Activated CD4-positive, alpha-beta T cell treated with anti-CD3 and anti-CD28 coated beads, Interleukin-2, amount 10 ng/mL, durations not matched to agents 7 days and 5 days (primary cell): Measurements from ENCODE around the gene BICD2. TPM values are rescaled to one million over a fixed set of nuclear protein-coding genes. Genes with fewer than 3 reads are reported as not detected.

ENCODE experiments used
- CTCF ChIA-PET: fragments of 350-600 bp; sonication (Branson Sonifier 250); formaldehyde crosslinking; loops from one replicate; lab custom pipeline; 2021; ENCODE audit warnings: antibody characterized with exemption; lab: Charles Lee
- POLR2A ChIA-PET: fragments of 350-600 bp; sonication (Branson Sonifier 250); formaldehyde crosslinking; loops from one replicate; lab custom pipeline; 2021; ENCODE audit warnings: antibody characterized with exemption; lab: Charles Lee
- DNase-seq: peaks from one replicate; pipeline ENCODE4 v3.0.0-alpha.2; 2020
- H3K27ac Mint-ChIP-seq: one replicate; pipeline ENCODE4 v1.8.0; 2021; ENCODE audit warnings: mild to moderate bottlenecking, moderate library complexity, mixed read lengths
- H3K27me3 Mint-ChIP-seq: one replicate; pipeline ENCODE4 v1.8.0; 2021; ENCODE audit warnings: mixed read lengths
- H3K36me3 Mint-ChIP-seq: one replicate; pipeline ENCODE4 v1.8.0; 2021; ENCODE audit warnings: low read depth, mixed read lengths
- H3K4me1 Mint-ChIP-seq: one replicate; pipeline ENCODE4 v1.8.0; 2021; ENCODE audit warnings: mixed read lengths
- H3K4me3 Mint-ChIP-seq: one replicate; pipeline ENCODE4 v1.8.0; 2021; ENCODE audit warnings: mild to moderate bottlenecking, moderate library complexity, mixed read lengths
- H3K9me3 Mint-ChIP-seq: one replicate; pipeline ENCODE4 v1.8.0; 2021; ENCODE audit warnings: mixed read lengths
- total RNA-seq, 2 experiments: library from RNA; stranded (reverse); gene quantifications; one replicate each; pipeline ENCODE4 v1.2.3, GENCODE V29; 2021

BICD2 gene
- total RNA-seq, 2 experiments from 2014 or later, result 29.5 to 31.1 TPM

DNA sequence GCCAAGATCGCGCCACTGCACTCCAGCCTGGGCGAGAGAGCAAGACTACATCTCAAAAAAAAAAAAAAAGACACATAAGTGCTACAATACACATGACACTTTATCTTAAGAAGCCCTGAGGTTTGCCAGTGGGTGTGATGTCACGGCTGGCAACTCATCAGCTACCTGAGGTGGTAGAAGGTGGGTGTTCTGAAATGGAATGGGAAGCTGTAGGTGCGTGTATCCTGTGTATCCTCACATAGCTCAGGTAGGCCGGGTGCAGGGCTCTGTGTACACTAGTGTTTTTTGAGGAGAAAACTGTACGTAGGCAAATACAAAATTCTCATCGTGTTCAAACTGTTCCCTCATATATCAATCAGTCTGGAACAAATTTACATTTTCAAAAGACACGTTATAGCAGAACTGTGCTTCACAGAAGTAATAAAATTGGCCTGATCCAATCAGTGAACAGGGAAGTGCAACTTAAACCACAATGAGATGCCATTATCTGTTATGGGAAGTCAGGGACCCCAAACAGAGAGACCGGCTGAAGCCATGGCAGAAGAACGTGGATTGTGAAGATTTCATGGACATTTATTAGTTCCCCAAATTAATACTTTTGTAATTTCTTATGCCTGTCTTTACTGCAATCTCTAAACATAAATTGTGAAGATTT lies 10.4 kb downstream of the BICD2 start:
- H3K36me3 Mint-ChIP-seq, result peaks cover 30% of the 10 kb centered on the region
- no peak for DNase-seq
- peaks cover 33% of the 10 kb centered on the region for H3K4me1 Mint-ChIP-seq
- H3K27me3 Mint-ChIP-seq, result no peaks in the 10 kb centered on the region
- CTCF ChIA-PET, result interaction anchor here (0.6 kb wide), 1 partner anchor 283 kb away, joined by 4 read pairs; no protein-coding TSS in a partner anchor
- peaks cover 9% of the 10 kb centered on the region for H3K9me3 Mint-ChIP-seq
- H3K27ac Mint-ChIP-seq, result no peak overlapping the region
- H3K4me3 Mint-ChIP-seq, result no peak overlapping the region
- POLR2A ChIA-PET, result no interaction called here

DNA sequence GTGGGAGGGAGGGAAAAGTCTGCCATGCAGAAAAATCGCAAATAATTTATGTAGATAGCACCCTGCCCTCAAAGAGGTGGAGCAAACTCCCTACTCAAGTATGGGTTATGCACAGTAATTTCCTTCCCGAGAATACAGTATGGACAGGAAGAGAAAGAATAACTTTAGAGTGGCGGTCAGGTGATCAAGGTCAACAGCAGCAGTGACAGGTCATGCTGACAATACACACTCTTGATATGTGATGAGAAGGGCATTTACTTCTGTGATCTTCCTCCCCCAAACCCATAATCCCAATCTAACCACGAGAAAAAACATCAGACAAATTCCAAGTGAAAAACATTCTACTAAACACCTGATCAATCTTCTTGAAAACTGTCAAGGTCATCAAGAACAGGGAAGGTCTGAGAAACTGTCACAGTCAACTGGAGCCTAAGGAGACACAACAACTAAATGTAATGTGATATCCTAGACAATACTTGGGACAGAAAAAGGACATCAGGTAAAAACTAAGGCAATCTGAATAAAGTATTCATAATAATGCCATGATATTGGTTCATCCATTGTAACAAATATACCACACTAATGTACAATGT lies 11.7 kb downstream of the BICD2 start:
- Mint-ChIP-seq H3K4me1 (peaks cover 33% of the 10 kb centered on the region), H3K27ac (no peak overlapping the region), H3K36me3 (peaks cover 30% of the 10 kb centered on the region), H3K9me3 (peaks cover 9% of the 10 kb centered on the region), H3K4me3 (no peak overlapping the region), H3K27me3 (no peaks in the 10 kb centered on the region)
- DNase-seq, result no peak
- ChIA-PET CTCF (interaction anchor here (1.0 kb wide), 1 partner anchor 14 kb away, joined by 3 read pairs; no protein-coding TSS in a partner anchor), POLR2A (no interaction called here)

DNA sequence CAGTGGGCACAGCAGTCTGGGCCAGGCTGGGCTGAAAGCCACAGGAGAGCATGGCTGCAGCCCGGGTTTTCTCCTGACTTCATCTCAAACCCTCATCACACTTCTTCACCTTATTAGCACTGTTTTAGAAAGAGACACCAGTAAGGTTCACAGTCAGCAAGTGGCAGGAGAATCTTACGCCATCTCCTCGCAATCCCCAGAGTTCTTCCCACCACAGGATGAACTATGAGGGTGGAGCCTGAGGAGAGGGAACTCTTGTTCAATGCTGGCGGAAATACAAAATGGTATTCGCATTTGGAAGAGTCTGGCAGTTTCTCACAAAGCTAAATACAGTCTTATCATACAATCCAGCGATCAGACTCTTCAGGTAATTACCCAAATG lies 14.7 kb downstream of the BICD2 start:
- ChIA-PET CTCF (interaction anchor here (0.6 kb wide), 1 partner anchor 905 kb away, joined by 4 read pairs; no protein-coding TSS in a partner anchor), POLR2A (no interaction called here)
- Mint-ChIP-seq H3K27ac (no peak overlapping the region), H3K27me3 (no peaks in the 10 kb centered on the region), H3K4me1 (peaks cover 42% of the 10 kb centered on the region), H3K4me3 (no peak overlapping the region), H3K9me3 (no peaks in the 10 kb centered on the region), H3K36me3 (peaks cover 19% of the 10 kb centered on the region)
- DNase-seq, result no peak

DNA sequence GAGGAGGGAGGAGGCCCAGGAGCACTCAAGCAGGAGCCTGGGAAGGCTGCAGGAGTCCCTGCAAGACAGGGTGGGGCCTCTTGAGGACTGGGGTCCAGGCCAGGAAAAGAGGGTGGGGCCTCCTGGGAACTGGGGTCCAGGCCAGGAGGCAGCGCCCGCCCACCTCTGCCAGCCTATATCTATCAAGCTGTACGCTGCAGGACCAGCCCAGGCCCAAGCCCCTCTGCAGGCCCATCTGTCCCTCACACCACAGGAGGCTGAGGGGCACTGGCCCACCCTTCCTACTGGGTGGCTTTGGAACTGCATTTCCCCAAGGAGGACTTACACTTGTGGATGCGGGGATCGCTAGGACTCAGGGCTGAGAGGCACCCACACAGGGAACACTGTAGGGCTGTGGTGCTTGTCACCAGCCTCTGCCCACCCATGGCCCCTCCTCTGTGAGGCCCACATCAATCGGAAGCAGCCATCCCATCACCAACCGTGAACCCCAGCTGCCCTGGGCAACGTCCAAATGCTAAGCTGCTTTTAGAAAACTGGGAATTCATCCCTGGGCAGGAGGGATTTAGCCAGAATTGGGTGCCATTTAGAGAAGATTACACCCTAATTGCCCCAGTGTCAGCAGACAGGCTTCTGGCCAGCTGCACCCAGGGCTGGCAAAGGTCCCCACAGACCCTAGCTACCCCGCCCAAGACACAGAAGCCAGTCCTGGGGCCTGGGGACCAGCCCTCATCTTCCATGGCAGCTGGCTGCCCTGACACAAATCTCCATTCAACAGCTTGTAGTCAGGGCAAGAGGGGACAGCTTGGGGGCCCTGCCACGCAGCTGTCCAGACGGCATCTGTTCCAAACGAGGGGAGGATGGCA lies 15.3 kb downstream of the BICD2 start:
- POLR2A ChIA-PET, result no interaction called here
- CTCF ChIA-PET, result interaction anchor here (0.6 kb wide), 1 partner anchor 906 kb away, joined by 4 read pairs; no protein-coding TSS in a partner anchor
- no peak overlapping the region for H3K27ac Mint-ChIP-seq
- no peak overlapping the region for H3K4me3 Mint-ChIP-seq
- H3K4me1 Mint-ChIP-seq, result peaks cover 42% of the 10 kb centered on the region
- no peaks in the 10 kb centered on the region for H3K9me3 Mint-ChIP-seq
- peaks cover 15% of the 10 kb centered on the region for H3K36me3 Mint-ChIP-seq
- no peaks in the 10 kb centered on the region for H3K27me3 Mint-ChIP-seq
- no peak for DNase-seq

DNA sequence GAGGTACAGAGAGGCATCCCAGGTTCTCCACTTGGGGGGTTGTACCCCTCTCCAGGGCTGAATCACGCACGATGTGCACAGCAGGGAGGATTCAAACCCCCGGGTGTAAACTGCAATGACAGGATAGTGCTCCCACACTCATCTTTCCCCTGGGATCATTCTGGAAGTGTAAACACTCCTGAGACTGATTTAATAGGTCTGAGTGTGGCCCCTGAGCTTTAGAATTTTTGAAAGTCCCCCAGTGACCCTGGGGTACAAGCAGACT lies 16.5 kb downstream of the BICD2 start:
- POLR2A ChIA-PET, result no interaction called here
- no peaks in the 10 kb centered on the region for H3K27me3 Mint-ChIP-seq
- no peak overlapping the region for H3K27ac Mint-ChIP-seq
- peaks cover 12% of the 10 kb centered on the region for H3K36me3 Mint-ChIP-seq
- no peak for DNase-seq
- CTCF ChIA-PET, result interaction anchor here (1.4 kb wide), 1 partner anchor 19 kb away, joined by 4 read pairs; no protein-coding TSS in a partner anchor
- H3K4me3 Mint-ChIP-seq, result no peak overlapping the region
- peaks cover 46% of the 10 kb centered on the region for H3K4me1 Mint-ChIP-seq
- H3K9me3 Mint-ChIP-seq, result no peaks in the 10 kb centered on the region

DNA sequence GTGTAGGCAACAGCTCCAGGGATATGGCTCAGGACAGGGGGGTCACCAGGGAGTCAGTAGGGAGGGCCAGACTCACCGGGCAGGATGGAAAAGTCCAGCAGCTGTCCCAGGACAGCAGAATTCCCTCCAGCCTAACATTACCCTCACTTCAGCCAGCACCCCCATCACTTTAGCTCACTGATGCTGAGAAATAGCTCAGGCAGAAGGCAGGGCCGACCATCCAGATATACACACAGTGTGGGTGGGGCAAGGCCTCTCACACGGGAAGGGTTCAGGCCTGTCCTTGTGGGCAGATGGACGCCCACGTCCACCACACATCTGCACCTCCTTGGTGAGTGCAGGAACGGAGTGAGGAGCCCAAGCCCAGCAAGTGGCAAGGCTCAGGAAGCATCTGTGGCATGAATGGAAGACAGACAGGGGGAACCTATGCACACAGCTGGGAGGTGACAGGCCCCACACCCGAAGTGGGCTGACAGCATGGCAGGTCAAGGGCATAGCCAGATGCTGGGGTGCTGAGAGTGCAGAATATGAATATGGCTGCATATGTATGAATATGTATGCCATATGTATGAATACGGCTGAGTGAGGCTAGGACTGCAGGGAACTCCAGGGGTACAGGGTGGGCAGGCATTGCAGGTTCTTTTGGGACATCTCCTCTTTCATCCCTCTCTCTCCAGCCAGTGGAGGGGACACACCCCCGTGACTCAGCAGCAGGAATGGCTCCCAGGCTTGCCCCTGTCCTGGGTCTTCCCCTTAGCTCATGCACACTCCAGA lies 17.0 kb downstream of the BICD2 start:
- Mint-ChIP-seq H3K4me1 (peaks cover 41% of the 10 kb centered on the region), H3K27me3 (no peaks in the 10 kb centered on the region), H3K36me3 (peaks cover 6% of the 10 kb centered on the region), H3K27ac (no peak overlapping the region), H3K9me3 (no peaks in the 10 kb centered on the region), H3K4me3 (no peak overlapping the region)
- ChIA-PET POLR2A (no interaction called here), CTCF (interaction anchor here (1.4 kb wide), 1 partner anchor 18 kb away, joined by 4 read pairs; no protein-coding TSS in a partner anchor)
- DNase-seq, result no peak

DNA sequence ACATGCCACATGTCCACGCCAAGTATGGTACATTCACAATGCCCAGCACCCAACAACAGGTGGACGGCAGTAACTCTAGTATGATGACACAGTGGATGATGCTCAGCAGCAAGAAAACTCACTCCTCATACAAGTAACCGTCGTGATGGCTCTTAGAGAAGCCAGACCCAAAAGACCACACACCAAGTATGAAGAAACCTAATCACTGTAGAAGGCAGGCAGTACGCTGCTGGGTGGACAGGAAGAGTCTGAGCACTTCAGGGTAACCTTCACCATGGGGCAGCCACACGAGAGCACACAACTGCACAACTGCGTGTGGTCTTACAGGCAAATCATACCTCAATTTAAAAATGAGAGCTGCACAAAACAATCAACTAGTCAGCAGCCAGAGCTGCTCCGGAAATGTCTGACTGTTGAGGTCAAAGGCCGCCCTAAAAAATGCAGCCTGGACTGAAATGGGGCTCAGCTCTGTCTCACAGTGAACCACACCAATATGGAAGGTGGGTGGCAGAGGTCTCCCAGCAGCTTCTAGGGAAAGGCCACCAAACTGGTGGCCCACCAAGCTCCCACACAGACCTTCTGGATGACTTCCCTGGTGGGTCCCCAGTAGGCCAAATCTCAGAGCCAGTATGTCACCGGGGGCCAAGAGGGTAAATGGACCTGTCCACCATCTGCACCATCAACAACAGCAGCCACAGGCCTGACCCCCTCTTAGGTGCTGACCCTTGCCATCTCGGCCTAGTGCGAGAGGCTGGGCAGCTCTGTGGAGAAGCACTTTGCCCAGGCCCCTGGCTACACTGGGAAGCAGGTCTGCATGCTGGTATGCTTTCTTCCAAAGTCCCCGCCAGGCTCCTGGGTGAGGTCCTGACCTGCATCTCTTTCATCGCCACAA lies 17.8 kb downstream of the BICD2 start:
- H3K9me3 Mint-ChIP-seq, result no peaks in the 10 kb centered on the region
- POLR2A ChIA-PET, result no interaction called here
- no peak for DNase-seq
- H3K36me3 Mint-ChIP-seq, result no peaks in the 10 kb centered on the region
- CTCF ChIA-PET, result interaction anchor here (1.4 kb wide), 1 partner anchor 17 kb away, joined by 4 read pairs; no protein-coding TSS in a partner anchor
- H3K4me1 Mint-ChIP-seq, result peaks cover 34% of the 10 kb centered on the region
- no peak overlapping the region for H3K4me3 Mint-ChIP-seq
- no peak overlapping the region for H3K27ac Mint-ChIP-seq
- H3K27me3 Mint-ChIP-seq, result no peaks in the 10 kb centered on the region

DNA sequence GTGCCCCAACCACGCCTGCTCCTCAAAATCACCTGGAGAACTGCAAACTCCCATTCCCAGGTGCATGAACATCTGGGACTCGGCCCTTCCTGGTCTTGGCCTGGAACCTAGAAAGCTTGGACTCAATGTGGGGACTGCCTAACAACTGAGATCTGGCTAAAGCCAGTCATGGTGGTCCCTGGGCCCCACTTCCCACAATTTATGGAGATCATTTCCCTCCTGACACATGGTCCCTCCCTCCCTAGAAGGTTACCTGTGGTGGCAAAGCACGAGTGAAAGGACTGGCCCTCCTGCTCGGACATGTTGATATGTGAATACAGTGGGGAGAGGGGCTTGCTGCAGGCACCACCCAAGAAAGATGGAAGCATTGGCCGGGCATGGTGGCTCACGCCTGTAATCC lies 18.8 kb downstream of the BICD2 start:
- no peak for DNase-seq
- Mint-ChIP-seq H3K9me3 (no peaks in the 10 kb centered on the region), H3K36me3 (no peaks in the 10 kb centered on the region), H3K4me1 (peaks cover 34% of the 10 kb centered on the region), H3K4me3 (no peak overlapping the region), H3K27ac (no peak overlapping the region), H3K27me3 (no peaks in the 10 kb centered on the region)
- POLR2A ChIA-PET, result no interaction called here
- CTCF ChIA-PET, result interaction anchor here (1.0 kb wide), 1 partner anchor 45 kb away, joined by 3 read pairs; no protein-coding TSS in a partner anchor

DNA sequence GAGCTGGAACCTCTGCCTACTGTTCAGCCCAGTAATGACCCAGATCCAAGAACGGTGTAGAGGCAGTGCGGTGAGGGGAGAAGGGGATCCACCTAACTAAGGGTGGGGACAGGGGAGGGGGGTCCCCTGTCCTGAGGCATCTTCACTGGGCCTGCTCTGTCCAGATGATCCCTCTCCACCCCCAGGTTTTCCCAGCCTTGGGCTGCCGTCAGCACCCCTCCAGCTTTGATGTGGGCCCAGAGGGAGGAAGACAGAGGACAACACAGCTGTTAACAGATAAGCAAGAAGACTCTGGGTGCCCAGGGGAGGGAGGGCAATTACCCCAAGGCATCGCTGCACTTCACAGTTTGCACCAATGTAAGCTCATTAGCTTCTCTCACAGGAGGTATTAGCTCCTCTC lies 19.3 kb downstream of the BICD2 start:
- Mint-ChIP-seq H3K4me3 (no peak overlapping the region), H3K9me3 (no peaks in the 10 kb centered on the region), H3K4me1 (peaks cover 36% of the 10 kb centered on the region), H3K27me3 (no peaks in the 10 kb centered on the region), H3K27ac (no peak overlapping the region), H3K36me3 (no peaks in the 10 kb centered on the region)
- ChIA-PET POLR2A (no interaction called here), CTCF (interaction anchor here (1.0 to 1.6 kb wide), 2 partner anchors 14 to 46 kb away, joined by 3 read pairs; no protein-coding TSS in a partner anchor)
- no peak for DNase-seq

DNA sequence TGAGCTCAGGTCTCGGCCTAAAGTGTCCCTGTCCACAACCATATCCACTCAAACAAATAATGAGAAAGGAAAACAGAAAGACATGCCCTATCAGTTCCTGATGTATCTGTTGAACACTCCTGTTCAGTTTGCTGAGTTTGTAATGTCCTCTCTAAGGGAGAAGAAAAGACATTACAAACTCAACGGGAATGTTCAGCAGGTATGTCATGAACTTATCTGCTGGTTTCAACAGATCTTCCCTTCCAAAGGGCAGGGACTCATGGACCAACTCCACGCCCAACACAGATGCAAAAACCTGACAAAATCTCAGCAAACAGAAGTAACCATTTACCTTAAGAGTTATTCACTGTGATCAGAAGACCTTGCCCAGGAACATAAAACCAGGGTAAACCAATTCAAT lies 23.7 kb downstream of the BICD2 start:
- Mint-ChIP-seq H3K27ac (no peak overlapping the region), H3K4me3 (no peak overlapping the region), H3K36me3 (no peaks in the 10 kb centered on the region), H3K4me1 (peaks cover 58% of the 10 kb centered on the region), H3K27me3 (no peaks in the 10 kb centered on the region), H3K9me3 (no peaks in the 10 kb centered on the region)
- no peak for DNase-seq
- ChIA-PET POLR2A (no interaction called here), CTCF (no interaction called here)

DNA sequence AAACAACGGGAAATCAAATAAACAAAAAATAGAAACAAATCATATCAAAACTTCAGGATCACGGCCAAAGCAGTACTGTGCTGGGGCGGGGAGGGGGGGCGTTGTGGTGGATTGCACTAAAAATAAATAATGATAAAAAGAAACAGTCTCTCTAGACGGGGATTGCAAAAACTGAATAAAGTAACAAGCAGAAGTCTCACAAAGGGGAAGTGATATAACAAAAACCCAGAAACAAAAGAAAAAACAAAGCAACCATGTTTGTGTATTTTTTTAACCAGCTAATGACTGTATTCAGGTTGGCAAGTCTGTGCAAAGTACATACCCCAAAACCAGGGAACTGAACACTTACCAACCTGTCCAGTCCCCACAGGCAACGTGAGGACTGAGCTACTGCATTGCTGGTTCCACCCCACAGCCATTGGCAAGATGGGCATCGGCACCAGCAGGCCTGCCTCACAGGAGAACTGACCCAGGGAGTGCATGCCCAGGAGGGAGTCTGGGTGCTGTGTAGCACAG lies 24.1 kb downstream of the BICD2 start:
- ChIA-PET CTCF (no interaction called here), POLR2A (no interaction called here)
- H3K27me3 Mint-ChIP-seq, result no peaks in the 10 kb centered on the region
- H3K4me1 Mint-ChIP-seq, result peaks cover 56% of the 10 kb centered on the region
- H3K27ac Mint-ChIP-seq, result no peak overlapping the region
- no peak for DNase-seq
- no peak overlapping the region for H3K4me3 Mint-ChIP-seq
- no peaks in the 10 kb centered on the region for H3K9me3 Mint-ChIP-seq
- no peaks in the 10 kb centered on the region for H3K36me3 Mint-ChIP-seq
